D721Med (cell line): Measurements from ENCODE around the gene TBL2.
"Not testable (repeated sequence)": the region's sequence is repeated elsewhere in the genome, so short reads cannot be mapped to it uniquely, and the experiment has no call there.

Experiments used
- DNase-seq: peaks from one replicate; pipeline ENCODE4 v3.0.0; 2011; ENCODE audit warnings: low spot score; ENCODE audit not compliant: insufficient read length
- FAIRE-seq: peaks from 2 replicates; lab custom pipeline; 2011; peaks lifted over from hg19 to GRCh38; lab: Jason Lieb, UNC
- CTCF ChIP-seq: IDR thresholded peaks from 2 replicates; pipeline ENCODE4 v1.5.1; 2012; ENCODE audit warnings: mild to moderate bottlenecking, control low read depth; ENCODE audit not compliant: insufficient read depth; ENCODE audit errors: missing control alignments

Gene TBL2

DNA sequence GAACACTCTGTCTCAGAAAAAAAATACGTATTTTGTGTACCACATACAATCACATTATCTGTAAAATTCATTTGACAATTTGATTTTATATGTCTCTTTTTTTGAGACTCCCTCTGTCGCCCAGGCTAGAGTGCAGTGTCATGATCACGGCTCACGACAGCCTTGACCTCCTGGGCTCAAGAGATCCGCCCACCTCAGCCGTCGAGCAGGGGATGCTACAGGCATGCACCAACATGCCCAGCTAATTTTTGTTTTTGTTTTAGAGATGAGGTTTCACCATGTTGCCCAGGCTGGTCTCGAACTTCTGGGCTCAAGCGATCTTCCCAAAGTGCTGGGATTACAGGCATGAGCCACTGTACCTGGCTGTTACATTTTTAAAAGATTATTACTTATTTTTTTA is 44.6 kb downstream of the TBL2 start:
- TF ChIP-seq CTCF, result no peak
- FAIRE-seq (no peak), DNase-seq (peak; percentile 1)

DNA sequence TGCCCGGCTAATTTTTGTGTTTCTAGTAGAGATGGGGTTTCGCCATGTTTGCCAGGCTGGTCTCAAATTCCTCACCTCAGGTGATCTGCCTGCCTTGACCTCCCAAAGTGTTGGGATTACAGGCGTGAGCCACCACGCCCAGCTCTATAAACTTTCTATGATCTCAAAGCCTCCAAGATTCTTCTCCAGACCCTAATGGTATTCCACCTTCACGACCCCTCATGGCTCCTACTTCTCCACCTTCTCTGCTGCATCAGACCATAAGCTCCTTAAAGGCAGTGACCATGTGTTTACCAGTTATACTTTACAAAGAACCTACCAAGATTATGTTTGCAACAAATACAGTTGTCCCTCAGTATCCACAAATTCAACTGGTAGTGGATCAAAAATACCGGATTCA is 46.2 kb downstream of the TBL2 start:
- DNase-seq (peak; percentile 6), FAIRE-seq (no peak)
- no peak for TF ChIP-seq CTCF

DNA sequence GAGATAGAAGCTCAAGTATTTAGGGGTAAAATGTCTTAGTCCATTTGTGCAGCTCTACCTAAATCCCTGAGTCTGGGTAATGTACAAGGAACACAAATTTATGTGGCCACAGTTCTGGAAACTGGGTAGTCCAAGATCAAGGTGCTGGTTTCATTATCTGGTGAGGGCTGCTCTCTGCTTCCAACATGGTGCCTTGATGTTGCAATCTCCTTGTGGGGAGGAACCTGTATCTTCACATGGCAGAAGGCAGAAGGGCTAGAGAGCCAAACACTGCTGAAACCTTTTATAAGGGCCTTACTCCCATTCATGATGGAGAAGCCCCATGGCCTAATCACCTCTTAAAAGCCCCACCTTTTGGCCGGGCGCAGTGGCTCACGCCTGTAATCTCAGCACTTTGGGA is 47.6 kb downstream of the TBL2 start:
- FAIRE-seq (no peak), DNase-seq (no peak)
- TF ChIP-seq CTCF, result no peak

GRCh38 chr7:73526896-73527821 is 51.2 kb downstream of the TBL2 start:
- no peak for FAIRE-seq
- DNase-seq, result no peak
- TF ChIP-seq CTCF, result no peak

DNA sequence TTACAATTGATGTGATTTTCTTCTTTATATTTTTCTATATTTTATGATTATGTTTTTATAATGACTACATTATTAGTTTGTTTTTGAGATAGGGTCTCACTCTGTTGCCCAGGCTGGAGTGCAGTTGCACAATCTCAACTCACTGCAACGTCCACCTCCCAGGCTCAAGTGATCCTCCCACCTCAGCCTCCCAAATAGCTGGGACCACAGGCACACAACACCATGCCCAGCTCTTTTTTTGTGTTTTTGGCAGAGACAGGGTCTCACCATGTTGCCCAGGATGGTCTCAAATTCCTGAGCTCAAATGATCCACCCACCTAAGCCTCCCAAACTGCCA is 52.3 kb downstream of the TBL2 start:
- FAIRE-seq, DNase-seq: not testable (repeated sequence)

DNA sequence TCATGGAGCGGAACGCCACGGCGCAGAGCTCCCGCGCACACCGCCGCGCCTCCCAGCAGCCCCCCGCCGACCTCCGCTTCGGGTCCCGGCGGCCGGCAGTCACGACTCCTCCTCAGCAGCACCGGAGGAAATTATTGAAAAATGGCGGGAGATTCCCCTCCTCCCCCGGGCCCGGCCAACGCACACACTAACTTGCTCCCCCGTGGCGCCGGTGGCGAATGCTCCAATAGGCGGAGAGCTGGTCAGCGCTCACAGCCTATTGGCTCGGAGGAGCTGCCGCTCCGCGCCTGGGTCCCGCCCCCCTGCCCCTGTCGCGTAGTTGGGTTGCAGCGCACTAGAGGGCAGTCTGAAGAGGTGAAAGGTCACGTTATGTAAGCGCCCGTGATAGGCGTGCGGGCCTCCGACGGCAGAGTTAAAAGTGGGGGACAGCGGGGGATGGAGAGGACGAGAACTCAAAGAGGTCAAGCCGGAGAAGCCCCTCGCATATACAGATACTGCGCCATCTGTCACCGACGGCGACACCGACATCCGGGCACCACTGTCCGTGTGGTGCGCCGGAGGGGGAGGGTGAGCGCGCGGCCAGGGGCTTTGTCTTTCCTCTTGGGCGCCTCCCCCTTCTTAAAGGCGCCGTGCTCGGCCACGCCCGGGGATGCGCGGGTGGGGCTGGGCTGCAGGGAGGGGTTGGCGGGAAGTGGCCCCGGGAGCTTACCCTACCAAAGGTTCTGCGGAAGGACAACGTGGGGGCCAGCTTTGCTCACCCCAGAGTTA is 56.1 kb downstream of the TBL2 start, which contains the start of gene BAZ1B:
Gene BAZ1B (minus strand): TSS at position 189 of the 768 bp plus-strand sequence. CDS start 360 bp downstream, outside the sequence.
- peak; percentile 94 for DNase-seq
- no peak for TF ChIP-seq CTCF
- no peak for FAIRE-seq

GRCh38 chr7:73521636-73522104 is 56.7 kb downstream of the TBL2 start:
- TF ChIP-seq CTCF, result no peak
- FAIRE-seq (no peak), DNase-seq (peak; percentile 49)
